HCEC 1CT (cell line): ENCODE data around the gene GPAT2.
"Not testable (repeated sequence)": the region's sequence is repeated elsewhere in the genome, so short reads cannot be mapped to it uniquely, and the experiment has no call there.

Source experiments
- DNase-seq: peaks from one replicate; pipeline ENCODE4 v3.0.0-alpha.2; 2017

The GPAT2 gene

GRCh38 chr2:96034792-96035191 is at the start of gene GPAT2:
GPAT2 (minus strand) TSS chr2:96034916; CDS start chr2:96032359, 2,557 bp downstream.
- DNase-seq, result not testable (repeated sequence)

GRCh38 chr2:96083989-96084857 is 49.5 kb upstream of the GPAT2 start:
- DNase-seq, result no peak

- DNase-seq, result no peak
These were observed 48.6 kb upstream of the GPAT2 start for GRCh38 chr2:96083064-96083939.

GRCh38 chr2:96082211-96083063 is 47.7 kb upstream of the GPAT2 start:
- DNase-seq, result no peak

GRCh38 chr2:96081042-96081441 is 46.3 kb upstream of the GPAT2 start:
- no peak for DNase-seq

GRCh38 chr2:96075199-96075771 is 40.6 kb upstream of the GPAT2 start:
- DNase-seq, result no peak

- DNase-seq, result no peak
These were observed 39.4 kb upstream of the GPAT2 start for GRCh38 chr2:96074156-96074555.

- DNase-seq, result no peak
These were observed 38.6 kb upstream of the GPAT2 start for GRCh38 chr2:96073170-96073775.

- DNase-seq, result no peak
These were observed 38.0 kb upstream of the GPAT2 start for GRCh38 chr2:96072746-96073145.

- DNase-seq, result not testable (repeated sequence)
These were observed 37.3 kb upstream of the GPAT2 start for GRCh38 chr2:96071977-96072491.

- DNase-seq, result not testable (repeated sequence)
These were observed 36.6 kb upstream of the GPAT2 start for GRCh38 chr2:96071087-96071976.

- not testable (repeated sequence) for DNase-seq
These were observed 35.6 kb upstream of the GPAT2 start for GRCh38 chr2:96070351-96070750.

GRCh38 chr2:96069878-96070277 is 35.2 kb upstream of the GPAT2 start:
- DNase-seq, result not testable (repeated sequence)

- DNase-seq, result not testable (repeated sequence)
These were observed 33.3 kb upstream of the GPAT2 start for GRCh38 chr2:96067902-96068581.

GRCh38 chr2:96067098-96067660 is 32.5 kb upstream of the GPAT2 start:
- not testable (repeated sequence) for DNase-seq

- DNase-seq, result not testable (repeated sequence)
These were observed 31.8 kb upstream of the GPAT2 start for GRCh38 chr2:96066511-96066910.

- not testable (repeated sequence) for DNase-seq
These were observed 31.2 kb upstream of the GPAT2 start for GRCh38 chr2:96065954-96066353.

GRCh38 chr2:96065381-96065930 is 30.7 kb upstream of the GPAT2 start:
- DNase-seq, result no peak

GRCh38 chr2:96064760-96065159 is 30.0 kb upstream of the GPAT2 start:
- DNase-seq, result not testable (repeated sequence)
